ENCODE data around the gene CTXN3. TPM values are rescaled to one million over a fixed set of nuclear protein-coding genes. Genes with fewer than 3 reads are reported as not detected.

Gene CTXN3
- total RNA-seq, 1 experiment from 2014 or later = not detected

DNA sequence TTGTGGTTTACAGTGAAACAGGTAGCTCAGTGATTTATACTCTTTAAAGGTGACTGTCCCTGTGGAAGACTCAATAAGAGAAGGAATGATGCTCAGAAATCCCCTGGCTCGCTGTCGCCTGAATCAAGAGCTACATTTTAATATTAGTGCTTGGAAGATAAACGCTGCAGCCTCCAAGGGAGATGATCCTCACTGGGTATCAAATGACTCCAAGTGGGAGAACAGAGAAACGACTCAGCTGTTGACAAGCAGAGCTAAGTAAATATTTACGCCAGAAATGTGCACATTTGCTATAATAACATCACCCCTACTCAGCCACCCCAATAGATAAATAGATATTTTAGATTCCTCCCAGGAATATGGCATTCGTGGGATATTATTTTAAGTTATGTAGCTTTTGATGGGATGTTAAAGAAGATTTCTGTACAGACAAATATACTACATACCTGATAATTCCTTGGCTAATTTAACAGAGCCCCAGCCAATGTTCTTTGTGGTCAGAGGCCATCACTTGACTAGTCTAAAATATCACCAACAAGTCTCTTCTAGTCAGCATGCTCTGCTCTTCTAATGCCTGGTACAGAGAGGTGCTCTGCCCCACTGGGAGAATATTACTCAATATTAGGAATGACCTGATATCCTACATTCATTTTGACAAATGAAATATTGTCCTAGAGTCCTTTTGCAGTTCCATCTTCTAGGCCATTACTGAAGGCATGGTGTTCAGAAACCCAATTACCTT is 36.0 kb downstream of the CTXN3 start:
- CTCF ChIA-PET = no interaction called here
- Histone ChIP-seq H3K27me3 (ENCODE audit: control insufficient read depth, insufficient read depth, low read length) (no peaks in the 10 kb centered on the region), H3K4me1 (ENCODE audit: control insufficient read depth, insufficient read depth, low read length) (no peaks in the 10 kb centered on the region), H3K4me3 (ENCODE audit: low read depth in 2 of 2, low read length in 2 of 2) (no peak overlapping the region), H3K36me3 (ENCODE audit: control insufficient read depth, insufficient read depth, low read length) (no peaks in the 10 kb centered on the region), H3K27ac (ENCODE audit: low read length) (no peak overlapping the region), H3K9me3 (ENCODE audit: control insufficient read depth, insufficient read depth, low read depth, low read length) (no peaks in the 10 kb centered on the region)
- no TSS peak for BruUV-seq (replicated peaks)
- DNase-seq (ENCODE audit: low read depth, low spot score) (no peak), ATAC-seq (no peak)
- intact Hi-C loops (cut with micrococcal nuclease; ENCODE audit: unreplicated experiment) = no loop called here
- in situ Hi-C loops (cut with HindIII; ENCODE audit: low pct_unique_long_range_greater_than_20kb, low sequenced_read_pairs) = no loop called here
- TF ChIP-seq, protein P1, sequence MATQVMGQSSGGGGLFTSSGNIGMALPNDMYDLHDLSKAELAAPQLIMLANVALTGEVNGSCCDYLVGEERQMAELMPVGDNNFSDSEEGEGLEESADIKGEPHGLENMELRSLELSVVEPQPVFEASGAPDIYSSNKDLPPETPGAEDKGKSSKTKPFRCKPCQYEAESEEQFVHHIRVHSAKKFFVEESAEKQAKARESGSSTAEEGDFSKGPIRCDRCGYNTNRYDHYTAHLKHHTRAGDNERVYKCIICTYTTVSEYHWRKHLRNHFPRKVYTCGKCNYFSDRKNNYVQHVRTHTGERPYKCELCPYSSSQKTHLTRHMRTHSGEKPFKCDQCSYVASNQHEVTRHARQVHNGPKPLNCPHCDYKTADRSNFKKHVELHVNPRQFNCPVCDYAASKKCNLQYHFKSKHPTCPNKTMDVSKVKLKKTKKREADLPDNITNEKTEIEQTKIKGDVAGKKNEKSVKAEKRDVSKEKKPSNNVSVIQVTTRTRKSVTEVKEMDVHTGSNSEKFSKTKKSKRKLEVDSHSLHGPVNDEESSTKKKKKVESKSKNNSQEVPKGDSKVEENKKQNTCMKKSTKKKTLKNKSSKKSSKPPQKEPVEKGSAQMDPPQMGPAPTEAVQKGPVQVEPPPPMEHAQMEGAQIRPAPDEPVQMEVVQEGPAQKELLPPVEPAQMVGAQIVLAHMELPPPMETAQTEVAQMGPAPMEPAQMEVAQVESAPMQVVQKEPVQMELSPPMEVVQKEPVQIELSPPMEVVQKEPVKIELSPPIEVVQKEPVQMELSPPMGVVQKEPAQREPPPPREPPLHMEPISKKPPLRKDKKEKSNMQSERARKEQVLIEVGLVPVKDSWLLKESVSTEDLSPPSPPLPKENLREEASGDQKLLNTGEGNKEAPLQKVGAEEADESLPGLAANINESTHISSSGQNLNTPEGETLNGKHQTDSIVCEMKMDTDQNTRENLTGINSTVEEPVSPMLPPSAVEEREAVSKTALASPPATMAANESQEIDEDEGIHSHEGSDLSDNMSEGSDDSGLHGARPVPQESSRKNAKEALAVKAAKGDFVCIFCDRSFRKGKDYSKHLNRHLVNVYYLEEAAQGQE (IDR thresholded peaks at IDR 0.05; ENCODE audit: insufficient read depth in 1 of 2, low read depth in 2 of 2, low read length in 1 of 2) = no peak
- TF ChIP-seq, protein P2, sequence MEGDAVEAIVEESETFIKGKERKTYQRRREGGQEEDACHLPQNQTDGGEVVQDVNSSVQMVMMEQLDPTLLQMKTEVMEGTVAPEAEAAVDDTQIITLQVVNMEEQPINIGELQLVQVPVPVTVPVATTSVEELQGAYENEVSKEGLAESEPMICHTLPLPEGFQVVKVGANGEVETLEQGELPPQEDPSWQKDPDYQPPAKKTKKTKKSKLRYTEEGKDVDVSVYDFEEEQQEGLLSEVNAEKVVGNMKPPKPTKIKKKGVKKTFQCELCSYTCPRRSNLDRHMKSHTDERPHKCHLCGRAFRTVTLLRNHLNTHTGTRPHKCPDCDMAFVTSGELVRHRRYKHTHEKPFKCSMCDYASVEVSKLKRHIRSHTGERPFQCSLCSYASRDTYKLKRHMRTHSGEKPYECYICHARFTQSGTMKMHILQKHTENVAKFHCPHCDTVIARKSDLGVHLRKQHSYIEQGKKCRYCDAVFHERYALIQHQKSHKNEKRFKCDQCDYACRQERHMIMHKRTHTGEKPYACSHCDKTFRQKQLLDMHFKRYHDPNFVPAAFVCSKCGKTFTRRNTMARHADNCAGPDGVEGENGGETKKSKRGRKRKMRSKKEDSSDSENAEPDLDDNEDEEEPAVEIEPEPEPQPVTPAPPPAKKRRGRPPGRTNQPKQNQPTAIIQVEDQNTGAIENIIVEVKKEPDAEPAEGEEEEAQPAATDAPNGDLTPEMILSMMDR (IDR thresholded peaks at IDR 0.05) = no peak
- TF ChIP-seq TCF7L2 (IDR thresholded peaks at IDR 0.05; ENCODE audit: low read depth, low read length) (no peak), SIN3A (IDR thresholded peaks at IDR 0.05; ENCODE audit: borderline replicate concordance, insufficient read depth, low read depth, low read length) (no peak), POLR2AphosphoS5 (IDR thresholded peaks at IDR 0.05; ENCODE audit: low read depth, low read length) (no peak)
- POLR2A ChIA-PET = no interaction called here

DNA sequence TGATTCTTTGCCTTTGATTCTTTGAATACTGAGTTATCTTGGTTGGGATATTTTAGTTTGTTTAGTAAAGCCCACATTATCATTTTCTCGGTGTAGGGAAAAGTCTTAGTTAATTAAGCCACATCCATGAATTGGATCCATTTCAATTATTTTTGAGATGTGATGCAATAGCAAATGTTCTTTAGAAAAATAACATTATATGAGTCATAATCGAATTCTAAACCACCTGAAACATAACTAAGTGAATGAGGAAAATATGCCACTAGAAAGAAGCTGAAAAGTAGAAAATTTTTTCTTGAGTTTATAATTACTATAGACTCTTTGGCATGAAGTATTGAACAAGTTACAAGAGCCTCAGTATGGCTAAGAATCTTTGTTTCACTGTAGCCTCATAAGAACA is 36.8 kb downstream of the CTXN3 start:
- H3K9me3 ChIP-seq (ENCODE audit: control insufficient read depth, insufficient read depth, low read depth, low read length) = no peaks in the 10 kb centered on the region
- POLR2A ChIA-PET = no interaction called here
- H3K27me3 ChIP-seq (ENCODE audit: control insufficient read depth, insufficient read depth, low read length) = no peaks in the 10 kb centered on the region
- in situ Hi-C loops (cut with HindIII; ENCODE audit: low pct_unique_long_range_greater_than_20kb, low sequenced_read_pairs) (no loop called here), intact Hi-C loops (cut with micrococcal nuclease; ENCODE audit: unreplicated experiment) (no loop called here)
- H3K4me3 ChIP-seq (ENCODE audit: low read depth in 2 of 2, low read length in 2 of 2) = no peak overlapping the region
- no peaks in the 10 kb centered on the region for H3K36me3 ChIP-seq (ENCODE audit: control insufficient read depth, insufficient read depth, low read length)
- H3K27ac ChIP-seq (ENCODE audit: low read length) = no peak overlapping the region
- ATAC-seq (no peak), DNase-seq (ENCODE audit: low read depth, low spot score) (no peak)
- TF ChIP-seq POLR2AphosphoS5 (IDR thresholded peaks at IDR 0.05; ENCODE audit: low read depth, low read length) (no peak), SIN3A (IDR thresholded peaks at IDR 0.05; ENCODE audit: borderline replicate concordance, insufficient read depth, low read depth, low read length) (no peak), TCF7L2 (IDR thresholded peaks at IDR 0.05; ENCODE audit: low read depth, low read length) (no peak)
- TF ChIP-seq, protein P1 (IDR thresholded peaks at IDR 0.05; ENCODE audit: insufficient read depth in 1 of 2, low read depth in 2 of 2, low read length in 1 of 2) = no peak
- TF ChIP-seq, protein P2 (IDR thresholded peaks at IDR 0.05) = no peak
- no peaks in the 10 kb centered on the region for H3K4me1 ChIP-seq (ENCODE audit: control insufficient read depth, insufficient read depth, low read length)
- BruUV-seq (replicated peaks) = no TSS peak
- CTCF ChIA-PET = no interaction called here

Data from Panc1 (cell line).